K562 (cell line): ENCODE results near the gene TMEM273. TPM values are rescaled to one million over a fixed set of nuclear protein-coding genes. Genes with fewer than 3 reads are reported as not detected.

Source experiments
- CEBPZ ChIP-seq: fragments of 150-350 bp; IDR thresholded peaks from 2 replicates; pipeline ENCODE4 v1.6.1; 2014; ENCODE audit warnings: low read depth, mild to moderate bottlenecking, low read length, borderline replicate concordance
- CREB1 ChIP-seq, 2 experiments: sonication (generic) in 1 of 2; formaldehyde crosslinking in 1 of 2; IDR thresholded peaks; 2 replicates each; pipeline versions ENCODE4 v1.6.1 to v1.8.0; 2012 to 2022; ENCODE audit warnings: inconsistent platforms in 1 of 2, mild to moderate bottlenecking in 1 of 2, missing genetic modification reagents in 1 of 2, moderate library complexity in 1 of 2
- E2F8 ChIP-seq: fragments of 450-650 bp; IDR thresholded peaks from 2 replicates; pipeline ENCODE4 v1.7.1; 2018; ENCODE audit warnings: mild to moderate bottlenecking, low read depth; ENCODE audit not compliant: partially characterized antibody
- HCFC1 ChIP-seq: IDR thresholded peaks from 2 replicates; pipeline ENCODE4 v1.6.1; 2012; ENCODE audit warnings: low read depth, low read length, improper control_type of control experiment
- ID3 ChIP-seq, 2 experiments: fragments of 250-450 bp in 1 of 2; fragments of 450-650 bp in 1 of 2; sonication (Bioruptor Pico) in 1 of 2; IDR thresholded peaks; 2 replicates each; pipeline versions ENCODE4 v1.6.1 to v1.8.0; 2016 to 2021; ENCODE audit warnings: mild to moderate bottlenecking in 2 of 2, moderate library complexity in 2 of 2, missing compliant biosample characterization in 1 of 2, missing genetic modification characterization in 1 of 2
- KLF10 ChIP-seq: fragments of 250-450 bp; sonication (Bioruptor Pico); IDR thresholded peaks from 2 replicates; pipeline ENCODE4 v1.6.1; 2021; ENCODE audit warnings: matching md5 sums
- MAFK ChIP-seq: IDR thresholded peaks from 2 replicates; pipeline ENCODE4 v1.6.1; 2011; ENCODE audit warnings: low read length, improper control_type of control experiment
- MLLT1 ChIP-seq, 2 experiments: fragments of 450-650 bp; IDR thresholded peaks; 2 replicates each; pipeline ENCODE4 v1.6.1; 2016
- NR4A1 ChIP-seq, 2 experiments: fragments of 250-450 bp in 1 of 2; fragments of 450-650 bp in 1 of 2; sonication (Bioruptor Pico) in 1 of 2; IDR thresholded peaks; 2 replicates each; pipeline versions ENCODE4 v1.4.0 to v1.6.1; 2016 to 2020; ENCODE audit warnings: mild to moderate bottlenecking in 2 of 2, missing compliant biosample characterization in 1 of 2, missing genetic modification characterization in 1 of 2, moderate library complexity in 1 of 2
- SMAD4 ChIP-seq: fragments of 250-450 bp; sonication (Bioruptor Pico); conservative IDR thresholded peaks from 2 replicates; pipeline ENCODE4 v1.8.0; 2021; ENCODE audit warnings: inconsistent platforms, mild to moderate bottlenecking, moderate library complexity
- SMARCA4 ChIP-seq: fragments of 450-650 bp; IDR thresholded peaks from 2 replicates; pipeline ENCODE4 v1.6.1; 2016
- TAF15 ChIP-seq: fragments of 200-400 bp; formaldehyde crosslinking; IDR thresholded peaks from 2 replicates; pipeline ENCODE4 v1.6.1; 2017; ENCODE audit warnings: mild to moderate bottlenecking, low read depth, low read length, moderate library complexity
- U2AF1 ChIP-seq: fragments of 200-400 bp; formaldehyde crosslinking; optimal IDR thresholded peaks from 2 replicates; pipeline ENCODE3; 2017; ENCODE audit warnings: mild to moderate bottlenecking, low read depth, low read length, moderate library complexity
- ZBTB2 ChIP-seq: fragments of 450-650 bp; IDR thresholded peaks from 2 replicates; pipeline ENCODE4 v1.6.1; 2016; ENCODE audit warnings: antibody characterized with exemption
- ZNF277 ChIP-seq: fragments of 250-450 bp; sonication (Bioruptor Pico); IDR thresholded peaks from 2 replicates; pipeline ENCODE4 v1.8.0; 2022; ENCODE audit warnings: inconsistent platforms, mild to moderate bottlenecking, moderate library complexity, borderline replicate concordance
- ZNF431 ChIP-seq: sonication (generic); formaldehyde crosslinking; IDR thresholded peaks from 2 replicates; pipeline ENCODE4 v1.8.0; 2022; ENCODE audit warnings: mild to moderate bottlenecking, missing genetic modification reagents
- ZNF717 ChIP-seq: fragments of 250-450 bp; sonication (Bioruptor Pico); IDR thresholded peaks from 2 replicates; pipeline ENCODE4 v1.5.0; 2021
- polyA plus RNA-seq, 8 experiments: library from polyadenylated mRNA; depleted of rRNA in 4 of 8; stranded (reverse) in 5 of 8; unstranded in 3 of 8; fragments of >200 nt; fragmentation: Nextera tagmentation in 2 of 8; fragmentation: Illumina TruSeq in 1 of 8; extraction: Ambion mirVana in 2 of 8; extraction: Trizol in 1 of 8; gene quantifications; 2 replicates each; pipeline versions ENCODE4 v1.2.1 to v1.2.3, GENCODE V29; 2011 to 2014; ENCODE audit warnings: inconsistent platforms in 1 of 8, missing spikeins in 1 of 8
- total RNA-seq, 7 experiments: library from RNA; depleted of rRNA in 6 of 7; stranded (reverse); fragments of >200 nt in 6 of 7; fragmentation: Illumina TruSeq in 2 of 7; extraction: Trizol in 2 of 7; gene quantifications; 2 replicates each; pipeline versions ENCODE4 v1.2.1 to v1.2.3, GENCODE V29; 2011 to 2021; ENCODE audit warnings: low replicate concordance in 1 of 7

TMEM273 gene
- total and polyA plus RNA-seq, 9 of the 15 experiments (the other 6 are each of a cell fraction or from before 2014, with no cell fraction given), result 39.2 to 131 (median 95.6) TPM

GRCh38 chr10:49212783-49213182 is 24.6 kb upstream of the TMEM273 start (continued):
- TF ChIP-seq E2F8 (peak; percentile 34), HCFC1 (no peak), SMAD4 (CRISPR knock-in tag) (no peak), ZNF431 (CRISPR knock-in tag) (no peak), NR4A1 (CRISPR knock-in tag; IDR thresholded peaks at IDR 0.05) (no peak), NR4A1 (tag; IDR thresholded peaks at IDR 0.05) (no peak), KLF10 (CRISPR knock-in tag) (no peak), CEBPZ (no peak), ZNF717 (CRISPR knock-in tag) (no peak), TAF15 (no peak), ID3 (CRISPR knock-in tag; IDR thresholded peaks at IDR 0.05) (no peak), ID3 (tag; IDR thresholded peaks at IDR 0.05) (no peak), ZBTB2 (peak; percentile 69), U2AF1 (no peak), SMARCA4 (peak; percentile 85), MLLT1 (IDR thresholded peaks at IDR 0.05) (peak; percentile 46 to 72; a peak in 2 of 4 replicates), MAFK (no peak), CREB1 (IDR thresholded peaks at IDR 0.05) (no peak), CREB1 (CRISPR knock-in tag; IDR thresholded peaks at IDR 0.05) (no peak), ZNF277 (CRISPR knock-in tag) (no peak)
